Activated CD8-positive, alpha-beta memory T cell treated with anti-CD3 and anti-CD28 coated beads for 1 hour (primary cell): ENCODE measurements around the gene SERPINB11.
"Not testable (repeated sequence)": the region's sequence is repeated elsewhere in the genome, so short reads cannot be mapped to it uniquely, and the experiment has no call there.

ENCODE experiments used
- DNase-seq, 2 donors: peaks; one replicate each; pipeline ENCODE4 v3.0.0-alpha.2; 2020; ENCODE audit warnings: low read depth in 1 of 2; ENCODE audit errors: extremely low read depth in 1 of 2

SERPINB11 gene

GRCh38 chr18:63725682-63726480 is 23.1 kb downstream of the SERPINB11 start:
- no peak for DNase-seq

GRCh38 chr18:63730773-63731172 is 28.0 kb downstream of the SERPINB11 start:
- DNase-seq: no peak

GRCh38 chr18:63731215-63731614 is 28.5 kb downstream of the SERPINB11 start:
- DNase-seq: no peak

GRCh38 chr18:63736876-63737275 is 34.1 kb downstream of the SERPINB11 start:
- DNase-seq: no peak

- no peak for DNase-seq
These were observed 39.0 kb downstream of the SERPINB11 start for GRCh38 chr18:63741769-63742168.

- DNase-seq: no peak
These were observed 44.2 kb downstream of the SERPINB11 start for GRCh38 chr18:63747006-63747405.

GRCh38 chr18:63749489-63749888 is 46.7 kb downstream of the SERPINB11 start:
- no peak for DNase-seq

GRCh38 chr18:63752636-63753035 is 49.9 kb downstream of the SERPINB11 start:
- DNase-seq: no peak

- DNase-seq: no peak
These were observed 50.9 kb downstream of the SERPINB11 start for GRCh38 chr18:63753676-63754075.

- DNase-seq: no peak
These were observed 54.8 kb downstream of the SERPINB11 start for GRCh38 chr18:63757541-63757940.

GRCh38 chr18:63758615-63759240 is 56.0 kb downstream of the SERPINB11 start:
- DNase-seq: no peak

- not testable (repeated sequence) for DNase-seq
These were observed 57.0 kb downstream of the SERPINB11 start for GRCh38 chr18:63759786-63760185.

- no peak for DNase-seq
These were observed 59.8 kb downstream of the SERPINB11 start for GRCh38 chr18:63762518-63762917.

GRCh38 chr18:63763831-63764600 is 61.3 kb downstream of the SERPINB11 start:
- DNase-seq: no peak

- DNase-seq: no peak
These were observed 63.1 kb downstream of the SERPINB11 start for GRCh38 chr18:63765837-63766236.
